Parathyroid adenoma (tissue), 2 donors: Measurements from ENCODE around the gene ST6GALNAC1.

Experiments used
- H2AFZ ChIP-seq: fragments of 300-600 bp; sonication (generic); one replicate; pipeline ENCODE4 v1.7.0; 2017; ENCODE audit warnings: antibody characterized with exemption, mild to moderate bottlenecking
- H3K27ac ChIP-seq: fragments of 300-600 bp; sonication (generic); one replicate; pipeline ENCODE4 v1.7.0; 2017
- H3K27me3 ChIP-seq: fragments of 300-600 bp; sonication (generic); one replicate; pipeline ENCODE4 v1.7.0; 2017; ENCODE audit warnings: low read length; ENCODE audit not compliant: control insufficient read depth, insufficient read depth
- H3K36me3 ChIP-seq: fragments of 300-600 bp; sonication (generic); one replicate; pipeline ENCODE4 v1.7.0; 2017; ENCODE audit warnings: low read length; ENCODE audit not compliant: control insufficient read depth, insufficient read depth
- H3K4me1 ChIP-seq: fragments of 300-600 bp; sonication (generic); one replicate; pipeline ENCODE4 v1.7.0; 2017; ENCODE audit warnings: control low read depth
- H3K4me2 ChIP-seq: fragments of 300-600 bp; sonication (generic); one replicate; pipeline ENCODE4 v1.7.0; 2017; ENCODE audit warnings: low read length
- H3K4me3 ChIP-seq: fragments of 300-600 bp; sonication (generic); one replicate; pipeline ENCODE4 v1.7.0; 2017; ENCODE audit warnings: low read depth, low read length
- H3K79me2 ChIP-seq: fragments of 300-600 bp; sonication (generic); one replicate; pipeline ENCODE4 v1.7.0; 2017; ENCODE audit warnings: control low read depth
- H3K9ac ChIP-seq: fragments of 300-600 bp; sonication (generic); one replicate; pipeline ENCODE4 v1.7.0; 2017; ENCODE audit warnings: mild to moderate bottlenecking
- H3K9me3 ChIP-seq: fragments of 300-600 bp; sonication (generic); one replicate; pipeline ENCODE4 v1.7.0; 2017; ENCODE audit warnings: low read length; ENCODE audit not compliant: control insufficient read depth
- CTCF ChIP-seq: fragments of 300-600 bp; sonication (generic); IDR thresholded peaks from one replicate; pipeline ENCODE4 v1.7.0; 2017; ENCODE audit warnings: antibody characterized with exemption, mild to moderate bottlenecking
- donor health status: primary hyperparathyroidism.

The ST6GALNAC1 gene

GRCh38 chr17:76577876-76578275, 65.7 kb downstream of the ST6GALNAC1 start:
- Histone ChIP-seq H3K4me3 (no peak overlapping the region), H3K36me3 (no peaks in the 10 kb centered on the region), H3K4me1 (no peaks in the 10 kb centered on the region), H3K4me2 (no peak overlapping the region), H3K27ac (no peak overlapping the region), H3K9ac (no peak overlapping the region), H3K27me3 (no peaks in the 10 kb centered on the region), H3K9me3 (no peaks in the 10 kb centered on the region), H3K79me2 (no peaks in the 10 kb centered on the region), H2AFZ (no peak overlapping the region)
- no peak for TF ChIP-seq CTCF

- Histone ChIP-seq H3K79me2 (no peaks in the 10 kb centered on the region), H3K36me3 (no peaks in the 10 kb centered on the region), H3K27ac (no peak overlapping the region), H2AFZ (no peak overlapping the region), H3K4me2 (no peak overlapping the region), H3K9me3 (no peaks in the 10 kb centered on the region), H3K4me3 (no peak overlapping the region), H3K9ac (no peak overlapping the region), H3K27me3 (no peaks in the 10 kb centered on the region), H3K4me1 (no peaks in the 10 kb centered on the region)
- TF ChIP-seq CTCF: no peak
These were observed 67.4 kb downstream of the ST6GALNAC1 start for GRCh38 chr17:76576189-76576588.

- Histone ChIP-seq H3K9ac (no peak overlapping the region), H3K4me1 (no peaks in the 10 kb centered on the region), H3K27me3 (no peaks in the 10 kb centered on the region), H2AFZ (no peak overlapping the region), H3K79me2 (no peaks in the 10 kb centered on the region), H3K4me3 (no peak overlapping the region), H3K4me2 (no peak overlapping the region), H3K9me3 (no peaks in the 10 kb centered on the region), H3K36me3 (no peaks in the 10 kb centered on the region), H3K27ac (no peak overlapping the region)
- TF ChIP-seq CTCF: no peak
These were observed 68.0 kb downstream of the ST6GALNAC1 start for GRCh38 chr17:76575570-76575969.
